IMR-90 (cell line): Measurements from ENCODE around the gene B4GALT5. TPM values are rescaled to one million over a fixed set of nuclear protein-coding genes. Genes with fewer than 3 reads are reported as not detected.

Source experiments
- ATAC-seq: fragments of 200-7000 bp; cut with Tn5 transposase; 2 replicates; pipeline ENCODE4 v1.9.1; 2020; ENCODE audit warnings: low read depth, mild to moderate bottlenecking, moderate library complexity
- BruUV-seq: library from RNA; stranded (reverse); fragments of 400-500 nt; replicated peaks from 2 replicates; lab custom pipeline; 2021; lab: Mats Ljungman, UMichigan
- CTCF ChIA-PET: fragments of 300-600 bp; formaldehyde crosslinking; extraction: SDS; loops from one replicate; lab custom pipeline; 2021; ENCODE audit warnings: antibody characterized with exemption; lab: Yijun Ruan, JAX
- POLR2A ChIA-PET: fragments of 300-600 bp; sonication (Branson Sonifier 250); formaldehyde crosslinking; loops from one replicate; lab custom pipeline; 2022; ENCODE audit warnings: antibody characterized with exemption; ENCODE audit not compliant: unreplicated experiment; lab: Charles Lee
- DNase-seq: peaks from one replicate; pipeline ENCODE4 v3.0.0; 2013
- H2AFZ ChIP-seq: replicated peaks from 2 replicates; pipeline ENCODE3; 2013; ENCODE audit warnings: low read length, mild to moderate bottlenecking; ENCODE audit not compliant: poor library complexity
- H2AK5ac ChIP-seq: 2 replicates; pipeline ENCODE4 v1.6.1; 2013; ENCODE audit warnings: low read depth, low read length, inconsistent platforms
- H2AK9ac ChIP-seq: replicated peaks from 2 replicates; pipeline ENCODE3; 2013; ENCODE audit warnings: mild to moderate bottlenecking, low read depth, low read length, moderate library complexity; ENCODE audit not compliant: poor library complexity
- H2BK120ac ChIP-seq: 2 replicates; pipeline ENCODE4 v1.6.1; 2013; ENCODE audit warnings: low read depth, low read length, inconsistent platforms
- H2BK15ac ChIP-seq: 3 replicates; pipeline ENCODE4 v1.6.1; 2013; ENCODE audit warnings: low read depth, low read length, inconsistent platforms
- H2BK20ac ChIP-seq: 2 replicates; pipeline ENCODE4 v1.6.1; 2013; ENCODE audit warnings: low read depth, mild to moderate bottlenecking, inconsistent platforms, low read length, moderate library complexity
- H2BK5ac ChIP-seq: 2 replicates; pipeline ENCODE4 v1.6.1; 2013; ENCODE audit warnings: mild to moderate bottlenecking, low read depth, low read length, inconsistent platforms; ENCODE audit not compliant: poor library complexity, severe bottlenecking
- H3K14ac ChIP-seq: replicated peaks from 2 replicates; pipeline ENCODE4 v1.6.1; 2013; ENCODE audit warnings: low read depth, low read length, inconsistent platforms
- H3K18ac ChIP-seq: 2 replicates; pipeline ENCODE4 v1.6.1; 2013; ENCODE audit warnings: low read depth, low read length, control low read depth
- H3K23ac ChIP-seq: 2 replicates; pipeline ENCODE4 v1.6.1; 2013; ENCODE audit warnings: low read depth, low read length, inconsistent platforms
- H3K27ac ChIP-seq: 2 replicates; pipeline ENCODE4 v1.5.1; 2013; ENCODE audit warnings: mild to moderate bottlenecking, control low read depth, low read length; ENCODE audit not compliant: insufficient read depth
- H3K27me3 ChIP-seq: 2 replicates; pipeline ENCODE4 v1.6.1; 2013; ENCODE audit warnings: low read length; ENCODE audit not compliant: control insufficient read depth, insufficient read depth
- H3K36me3 ChIP-seq: 2 replicates; pipeline ENCODE4 v1.6.1; 2013; ENCODE audit warnings: low read length, mixed read lengths; ENCODE audit not compliant: control insufficient read depth, insufficient read depth
- H3K4ac ChIP-seq: 2 replicates; pipeline ENCODE4 v1.6.1; 2013; ENCODE audit warnings: low read depth, low read length, inconsistent platforms
- H3K4me1 ChIP-seq: 2 replicates; pipeline ENCODE4 v1.6.1; 2013; ENCODE audit warnings: low read length, mixed read lengths; ENCODE audit not compliant: control insufficient read depth, insufficient read depth
- H3K4me2 ChIP-seq: 2 replicates; pipeline ENCODE4 v1.6.1; 2013; ENCODE audit warnings: low read depth, mild to moderate bottlenecking, control low read depth, low read length, moderate library complexity
- H3K4me3 ChIP-seq: 2 replicates; pipeline ENCODE4 v1.5.1; 2013; ENCODE audit warnings: low read depth, mild to moderate bottlenecking, control low read depth, low read length, moderate library complexity; ENCODE audit not compliant: insufficient read depth
- H3K56ac ChIP-seq: 2 replicates; pipeline ENCODE4 v1.6.1; 2013; ENCODE audit warnings: low read length, inconsistent platforms; ENCODE audit not compliant: insufficient read depth; ENCODE audit errors: extremely low read depth
- H3K79me1 ChIP-seq, 2 experiments: 2 replicates each; pipeline ENCODE4 v1.6.1; 2013; ENCODE audit warnings: low read length in 2 of 2, inconsistent platforms in 1 of 2, low read depth in 1 of 2
- H3K9ac ChIP-seq: 2 replicates; pipeline ENCODE4 v1.6.1; 2013; ENCODE audit warnings: low read depth, low read length, control low read depth
- H3K9me1 ChIP-seq: 2 replicates; pipeline ENCODE4 v1.6.1; 2013; ENCODE audit warnings: low read length, inconsistent platforms; ENCODE audit not compliant: insufficient read depth
- H3K9me3 ChIP-seq: 2 replicates; pipeline ENCODE4 v1.6.1; 2013; ENCODE audit warnings: low read length; ENCODE audit not compliant: control insufficient read depth, insufficient read depth
- H4K20me1 ChIP-seq: 2 replicates; pipeline ENCODE4 v1.6.1; 2013; ENCODE audit warnings: low read length, inconsistent platforms; ENCODE audit not compliant: insufficient read depth
- H4K5ac ChIP-seq: 2 replicates; pipeline ENCODE4 v1.6.1; 2013; ENCODE audit warnings: mild to moderate bottlenecking, low read depth, low read length, control low read depth
- H4K8ac ChIP-seq, 2 experiments: 2 replicates each; pipeline ENCODE4 v1.6.1; 2013; ENCODE audit warnings: low read depth in 2 of 2, low read length in 2 of 2, control low read depth in 1 of 2, inconsistent platforms in 1 of 2
- H4K91ac ChIP-seq: 2 replicates; pipeline ENCODE4 v1.6.1; 2013; ENCODE audit warnings: low read depth, low read length, inconsistent platforms; ENCODE audit not compliant: insufficient read depth
- BHLHE40 ChIP-seq: fragments of 150-350 bp; IDR thresholded peaks from 2 replicates; pipeline ENCODE4 v1.6.1; 2016; ENCODE audit warnings: mild to moderate bottlenecking, low read depth, low read length
- CEBPB ChIP-seq: IDR thresholded peaks from 2 replicates; pipeline ENCODE4 v1.6.1; 2012; ENCODE audit warnings: low read depth, low read length, improper control_type of control experiment
- CHD1 ChIP-seq: IDR thresholded peaks from 2 replicates; pipeline ENCODE4 v1.6.1; 2012; ENCODE audit warnings: low read depth, low read length, improper control_type of control experiment
- FOS ChIP-seq: fragments of 150-350 bp; IDR thresholded peaks from 2 replicates; pipeline ENCODE4 v1.6.1; 2016; ENCODE audit warnings: low read depth, low read length
- MAFK ChIP-seq: IDR thresholded peaks from 2 replicates; pipeline ENCODE4 v1.6.1; 2012; ENCODE audit warnings: low read depth, low read length, improper control_type of control experiment
- MAZ ChIP-seq: IDR thresholded peaks from 2 replicates; pipeline ENCODE4 v1.6.1; 2012; ENCODE audit warnings: low read depth, mild to moderate bottlenecking, low read length, improper control_type of control experiment, moderate library complexity, borderline replicate concordance
- MXI1 ChIP-seq: IDR thresholded peaks from 2 replicates; pipeline ENCODE4 v1.6.1; 2012; ENCODE audit warnings: low read depth, mild to moderate bottlenecking, low read length, moderate library complexity, borderline replicate concordance
- NFE2L2 ChIP-seq: fragments of 150-350 bp; IDR thresholded peaks from 2 replicates; pipeline ENCODE4 v1.6.1; 2016; ENCODE audit warnings: low read depth, mild to moderate bottlenecking, low read length
- POLR2A ChIP-seq: IDR thresholded peaks from 2 replicates; pipeline ENCODE4 v1.6.1; 2012; ENCODE audit warnings: mild to moderate bottlenecking, low read depth, low read length
- RAD21 ChIP-seq: IDR thresholded peaks from 2 replicates; pipeline ENCODE4 v1.6.1; 2012; ENCODE audit warnings: low read length, improper control_type of control experiment
- RFX5 ChIP-seq: IDR thresholded peaks from 2 replicates; pipeline ENCODE4 v1.8.0; 2012; ENCODE audit warnings: low read depth, mild to moderate bottlenecking, low read length, moderate library complexity
- SMC3 ChIP-seq: fragments of 150-350 bp; IDR thresholded peaks from 2 replicates; pipeline ENCODE4 v1.6.1; 2016; ENCODE audit warnings: low read depth, mild to moderate bottlenecking, antibody characterized with exemption, low read length, moderate library complexity
- WGBS, 2 experiments: methylation state at CpG; one replicate each; pipeline versions ENCODE4 v1.1.5 to v1.1.7; 2013; ENCODE audit warnings: missing lambda C conversion rate in 2 of 2; ENCODE audit not compliant: insufficient read length in 1 of 2; ENCODE audit errors: extremely low coverage in 2 of 2; 5-methylcytosine and 5-hydroxymethylcytosine counted together
- dilution Hi-C: fragments of 300-500 bp; cut with HindIII; formaldehyde crosslinking; loops from one replicate; pipeline ENCODE4 v1.14.3; 2018; ENCODE audit warnings: low sequenced_read_pairs; ENCODE audit not compliant: unreplicated experiment
- in situ Hi-C: fragments of 300-500 bp; cut with MboI; formaldehyde crosslinking; loops from 3 replicates; pipeline ENCODE4 v1.14.3; 2019; ENCODE audit warnings: low sequenced_read_pairs, inconsistent platforms, mixed read lengths
- intact Hi-C: fragments of 100-400 bp; cut with micrococcal nuclease; formaldehyde crosslinking; loops from 2 replicates; pipeline ENCODE4 v1.10.0; 2022
- polyA plus RNA-seq, 3 experiments: library from polyadenylated mRNA; depleted of rRNA; stranded (reverse); fragments of >200 nt; gene quantifications; 2 replicates each; pipeline ENCODE4 v1.2.3, GENCODE V29; 2012; ENCODE audit warnings: low replicate concordance in 1 of 3
- total RNA-seq: library from RNA; depleted of rRNA; stranded (reverse); fragments of >200 nt; gene quantifications from 2 replicates; pipeline ENCODE4 v1.2.3, GENCODE V29; 2012
- TF ChIP-seq, protein P1 (sequence below): conservative IDR thresholded peaks from 2 replicates; pipeline ENCODE4 v1.5.1; 2012; ENCODE audit warnings: mild to moderate bottlenecking, low read depth, low read length, improper control_type of control experiment
- TF ChIP-seq, protein P2 (sequence below): fragments of 150-350 bp; IDR thresholded peaks from 2 replicates; pipeline ENCODE4 v1.6.1; 2016; ENCODE audit warnings: low read depth, mild to moderate bottlenecking, low read length, moderate library complexity, borderline replicate concordance
- TF ChIP-seq, protein P3 (sequence below): fragments of 150-350 bp; IDR thresholded peaks from 2 replicates; pipeline ENCODE4 v1.6.1; 2017; ENCODE audit warnings: mild to moderate bottlenecking, antibody characterized with exemption, low read length, low read depth

Gene B4GALT5
- total and polyA plus RNA-seq, 2 of the 4 experiments (the other 2 are of a cell fraction), result 11.3 to 20.4 TPM

DNA sequence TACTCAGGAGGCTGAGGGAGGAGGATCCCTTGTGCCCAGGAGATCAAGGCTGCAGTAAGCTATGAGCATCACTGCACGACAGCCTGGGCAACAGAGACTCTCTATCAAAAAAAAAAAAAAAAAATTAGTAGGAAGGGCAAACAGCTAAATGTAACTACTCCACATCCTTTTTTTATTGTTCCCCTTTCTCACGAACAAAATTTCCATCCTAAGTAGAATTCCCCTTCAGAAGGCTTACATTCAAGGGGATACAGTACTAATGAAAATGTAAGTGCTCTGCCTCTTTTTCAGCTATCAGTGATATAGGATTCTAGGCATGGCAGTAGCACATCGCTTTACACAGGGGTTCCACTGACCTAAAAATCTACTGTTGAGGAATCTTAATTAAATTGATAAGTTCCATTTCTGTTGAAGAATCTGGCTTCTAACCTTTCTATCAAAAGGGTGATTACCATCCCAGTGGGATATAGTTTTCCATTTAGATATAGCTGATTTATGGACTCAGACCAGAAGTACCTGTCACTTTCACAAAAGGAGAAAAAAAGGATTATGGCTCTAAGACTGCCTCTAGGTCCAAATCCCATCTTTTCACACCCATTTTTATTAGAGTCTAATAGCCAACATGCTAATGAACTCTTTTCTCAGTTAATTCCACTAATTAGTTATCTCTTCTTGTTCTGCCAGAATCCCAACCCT lies 2.6 kb downstream of the B4GALT5 start:
- no peak overlapping the region for H4K8ac ChIP-seq
- H3K27ac ChIP-seq, result no peak overlapping the region
- no CpG with 5 or more reads among the region's 3 CpGs for WGBS, 2 experiments
- no peak overlapping the region for H2BK5ac ChIP-seq
- H2AK9ac ChIP-seq, result no peak overlapping the region
- DNase-seq (no peak), ATAC-seq (no peak)
- H2AK5ac ChIP-seq, result no peak overlapping the region
- H3K18ac ChIP-seq, result no peak overlapping the region
- H3K4me1 ChIP-seq, result peaks cover 4% of the 10 kb centered on the region
- H4K91ac ChIP-seq, result no peak overlapping the region
- BruUV-seq, result no TSS peak
- H3K23ac ChIP-seq, result no peak overlapping the region
- H2AFZ ChIP-seq, result no peak overlapping the region
- dilution Hi-C loops (no loop called here), in situ Hi-C loops (no loop called here), intact Hi-C loops (loop anchor here (5.0 kb wide), 1 partner anchor 101 kb away; the partner anchor contains the start of gene SLC9A8)
- no peak overlapping the region for H3K4me3 ChIP-seq
- H2BK15ac ChIP-seq, result no peak overlapping the region
- no peaks in the 10 kb centered on the region for H3K9me3 ChIP-seq
- no peak overlapping the region for H3K4ac ChIP-seq
- H3K36me3 ChIP-seq, result no peaks in the 10 kb centered on the region
- H3K9me1 ChIP-seq, result 0 out of 2 replicates have a peak, but pooled peaks cover 4% of the 10 kb centered on the region
- H2BK20ac ChIP-seq, result no peak overlapping the region
- no peak overlapping the region for H3K14ac ChIP-seq
- peak overlapping the region; percentile 26; the same call in 1 of the 2 replicates for H3K4me2 ChIP-seq
- H3K56ac ChIP-seq, result no peak overlapping the region
- peaks cover 59% of the 10 kb centered on the region for H4K20me1 ChIP-seq
- ChIA-PET CTCF (interaction anchor here (1.2 kb wide), 1 partner anchor 135 kb away, joined by 4 read pairs; no protein-coding TSS in a partner anchor), POLR2A (no interaction called here)
- H4K5ac ChIP-seq, result no peak overlapping the region
- H3K9ac ChIP-seq, result no peak overlapping the region
- H3K27me3 ChIP-seq, result no peaks in the 10 kb centered on the region
- H3K79me1 ChIP-seq, result peaks cover 13 to 61% of the 10 kb centered on the region in 2 experiments; a peak in 3 of 4 replicates
- H2BK120ac ChIP-seq, result no peak overlapping the region
- TF ChIP-seq MXI1, result no peak
- no peak for TF ChIP-seq CEBPB
- no peak for TF ChIP-seq POLR2A
- TF ChIP-seq, protein P1, sequence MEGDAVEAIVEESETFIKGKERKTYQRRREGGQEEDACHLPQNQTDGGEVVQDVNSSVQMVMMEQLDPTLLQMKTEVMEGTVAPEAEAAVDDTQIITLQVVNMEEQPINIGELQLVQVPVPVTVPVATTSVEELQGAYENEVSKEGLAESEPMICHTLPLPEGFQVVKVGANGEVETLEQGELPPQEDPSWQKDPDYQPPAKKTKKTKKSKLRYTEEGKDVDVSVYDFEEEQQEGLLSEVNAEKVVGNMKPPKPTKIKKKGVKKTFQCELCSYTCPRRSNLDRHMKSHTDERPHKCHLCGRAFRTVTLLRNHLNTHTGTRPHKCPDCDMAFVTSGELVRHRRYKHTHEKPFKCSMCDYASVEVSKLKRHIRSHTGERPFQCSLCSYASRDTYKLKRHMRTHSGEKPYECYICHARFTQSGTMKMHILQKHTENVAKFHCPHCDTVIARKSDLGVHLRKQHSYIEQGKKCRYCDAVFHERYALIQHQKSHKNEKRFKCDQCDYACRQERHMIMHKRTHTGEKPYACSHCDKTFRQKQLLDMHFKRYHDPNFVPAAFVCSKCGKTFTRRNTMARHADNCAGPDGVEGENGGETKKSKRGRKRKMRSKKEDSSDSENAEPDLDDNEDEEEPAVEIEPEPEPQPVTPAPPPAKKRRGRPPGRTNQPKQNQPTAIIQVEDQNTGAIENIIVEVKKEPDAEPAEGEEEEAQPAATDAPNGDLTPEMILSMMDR, result no peak
- no peak for TF ChIP-seq RAD21
- TF ChIP-seq, protein P2, sequence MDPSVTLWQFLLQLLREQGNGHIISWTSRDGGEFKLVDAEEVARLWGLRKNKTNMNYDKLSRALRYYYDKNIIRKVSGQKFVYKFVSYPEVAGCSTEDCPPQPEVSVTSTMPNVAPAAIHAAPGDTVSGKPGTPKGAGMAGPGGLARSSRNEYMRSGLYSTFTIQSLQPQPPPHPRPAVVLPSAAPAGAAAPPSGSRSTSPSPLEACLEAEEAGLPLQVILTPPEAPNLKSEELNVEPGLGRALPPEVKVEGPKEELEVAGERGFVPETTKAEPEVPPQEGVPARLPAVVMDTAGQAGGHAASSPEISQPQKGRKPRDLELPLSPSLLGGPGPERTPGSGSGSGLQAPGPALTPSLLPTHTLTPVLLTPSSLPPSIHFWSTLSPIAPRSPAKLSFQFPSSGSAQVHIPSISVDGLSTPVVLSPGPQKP, result no peak
- TF ChIP-seq RFX5, result no peak
- TF ChIP-seq CHD1, result no peak
- TF ChIP-seq MAFK, result no peak
- no peak for TF ChIP-seq FOS
- no peak for TF ChIP-seq SMC3
- TF ChIP-seq NFE2L2, result no peak
- TF ChIP-seq MAZ, result no peak
- TF ChIP-seq, protein P3, sequence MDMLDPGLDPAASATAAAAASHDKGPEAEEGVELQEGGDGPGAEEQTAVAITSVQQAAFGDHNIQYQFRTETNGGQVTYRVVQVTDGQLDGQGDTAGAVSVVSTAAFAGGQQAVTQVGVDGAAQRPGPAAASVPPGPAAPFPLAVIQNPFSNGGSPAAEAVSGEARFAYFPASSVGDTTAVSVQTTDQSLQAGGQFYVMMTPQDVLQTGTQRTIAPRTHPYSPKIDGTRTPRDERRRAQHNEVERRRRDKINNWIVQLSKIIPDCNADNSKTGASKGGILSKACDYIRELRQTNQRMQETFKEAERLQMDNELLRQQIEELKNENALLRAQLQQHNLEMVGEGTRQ, result no peak
- TF ChIP-seq BHLHE40, result no peak
